MM.1S (cell line): ENCODE measurements around the gene DCXR.

ENCODE experiments used
- CTCF ChIP-seq: fragments of 300-600 bp; sonication (generic); IDR thresholded peaks from 2 replicates; pipeline ENCODE4 v1.5.1; 2016; ENCODE audit warnings: antibody characterized with exemption, low read length, mixed read lengths
- EZH2 ChIP-seq: fragments of 300-600 bp; sonication (generic); optimal IDR thresholded peaks from 2 replicates; pipeline ENCODE3; 2017; ENCODE audit warnings: low read depth, mild to moderate bottlenecking, antibody characterized with exemption, low read length, mixed read lengths
- EZH2phosphoT487 ChIP-seq: fragments of 300-600 bp; sonication (generic); IDR thresholded peaks from 2 replicates; pipeline ENCODE4 v1.6.1; 2018; ENCODE audit warnings: antibody characterized with exemption, low read length

- TF ChIP-seq CTCF (no peak), EZH2 (no peak), EZH2phosphoT487 (no peak)
Measured at GRCh38 chr17:82009413-82009812, 28.1 kb downstream of the DCXR start.
